ENCODE measurements around the gene FUT8.
"Not testable (repeated sequence)": the region's sequence is repeated elsewhere in the genome, so short reads cannot be mapped to it uniquely, and the experiment has no call there.

Gene FUT8

DNA sequence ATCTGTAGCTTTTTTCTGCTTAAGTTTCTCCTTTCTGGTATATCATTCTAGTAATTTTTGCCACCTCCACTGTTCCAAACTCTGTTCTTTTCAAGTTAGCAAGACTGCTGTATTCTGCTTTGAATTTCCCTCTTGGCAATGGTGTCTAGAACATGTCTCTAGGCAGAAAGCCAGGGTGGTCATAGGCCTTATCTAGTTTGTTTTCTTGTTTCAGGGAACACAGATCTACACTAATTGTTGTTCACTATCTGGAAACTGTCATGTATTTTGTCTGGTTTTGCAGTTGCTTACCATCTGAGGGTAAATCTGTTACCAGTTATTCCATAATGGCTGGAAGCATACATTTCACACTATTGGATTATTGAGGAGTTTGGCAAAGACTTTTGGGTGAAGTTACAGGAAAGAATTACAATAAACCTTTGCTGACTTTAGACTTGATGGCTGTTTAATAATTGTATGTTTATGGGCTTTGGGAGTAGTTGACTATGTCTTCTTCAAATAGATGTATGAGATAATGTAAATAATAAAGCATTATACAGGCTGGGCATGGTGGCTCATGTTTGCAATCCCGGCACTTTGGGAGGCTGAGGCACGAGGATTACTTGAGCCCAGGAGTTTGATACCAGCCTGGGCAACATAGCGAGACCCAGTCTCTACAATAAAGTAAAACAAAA, 41.4 kb downstream of the FUT8 start:
- no peak for DNase-seq (ENCODE audit: low read depth, low spot score)

DNA sequence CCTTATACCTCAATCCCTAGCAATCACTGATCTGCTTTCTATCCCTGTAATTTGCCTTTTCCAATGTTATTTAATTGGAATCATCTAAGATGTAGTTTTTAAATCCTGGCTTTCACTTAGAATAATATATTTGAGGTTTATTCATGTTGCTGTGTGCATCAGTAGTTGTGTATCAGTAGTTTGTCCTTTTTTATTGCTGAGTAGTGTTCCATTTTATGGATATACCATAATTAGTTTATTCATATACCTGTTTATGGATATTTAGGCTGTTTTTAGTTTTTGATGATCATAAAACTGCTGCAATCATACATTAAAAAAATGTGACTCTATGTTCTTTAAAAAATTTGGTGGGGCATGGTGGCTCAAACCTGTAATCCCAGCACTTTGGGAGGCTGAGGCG, 43.7 kb downstream of the FUT8 start:
- no peak for DNase-seq (ENCODE audit: low read depth, low spot score)

DNA sequence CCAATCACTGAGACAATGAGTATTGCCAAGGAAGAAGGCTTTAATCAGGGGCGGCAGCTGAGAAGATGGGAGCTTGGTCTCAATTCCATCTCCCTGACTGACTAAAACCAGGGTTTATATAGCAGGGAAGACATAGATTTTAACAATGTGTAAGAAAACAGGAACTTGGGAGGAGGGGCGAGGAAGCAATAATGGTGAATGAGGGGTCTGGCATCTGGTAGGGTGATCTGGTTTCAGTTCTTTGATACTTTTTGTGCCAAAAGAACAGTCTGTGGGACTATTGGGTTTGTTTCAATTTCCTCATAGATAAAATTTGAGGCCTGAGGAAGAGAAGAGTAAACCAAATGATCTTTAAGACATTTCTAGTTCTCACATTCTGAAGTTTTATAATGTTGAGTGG, 49.2 kb downstream of the FUT8 start:
- no peak for DNase-seq (ENCODE audit: low read depth, low spot score)

GRCh38 chr14:65462411-65462810, 49.9 kb downstream of the FUT8 start:
- DNase-seq (ENCODE audit: low read depth, low spot score), result no peak

GRCh38 chr14:65465584-65465983, 53.1 kb downstream of the FUT8 start:
- DNase-seq (ENCODE audit: low read depth, low spot score), result no peak

GRCh38 chr14:65467926-65468325, 55.4 kb downstream of the FUT8 start:
- DNase-seq (ENCODE audit: low read depth, low spot score), result not testable (repeated sequence)

GRCh38 chr14:65469903-65470302, 57.4 kb downstream of the FUT8 start:
- DNase-seq (ENCODE audit: low read depth, low spot score), result no peak

DNA sequence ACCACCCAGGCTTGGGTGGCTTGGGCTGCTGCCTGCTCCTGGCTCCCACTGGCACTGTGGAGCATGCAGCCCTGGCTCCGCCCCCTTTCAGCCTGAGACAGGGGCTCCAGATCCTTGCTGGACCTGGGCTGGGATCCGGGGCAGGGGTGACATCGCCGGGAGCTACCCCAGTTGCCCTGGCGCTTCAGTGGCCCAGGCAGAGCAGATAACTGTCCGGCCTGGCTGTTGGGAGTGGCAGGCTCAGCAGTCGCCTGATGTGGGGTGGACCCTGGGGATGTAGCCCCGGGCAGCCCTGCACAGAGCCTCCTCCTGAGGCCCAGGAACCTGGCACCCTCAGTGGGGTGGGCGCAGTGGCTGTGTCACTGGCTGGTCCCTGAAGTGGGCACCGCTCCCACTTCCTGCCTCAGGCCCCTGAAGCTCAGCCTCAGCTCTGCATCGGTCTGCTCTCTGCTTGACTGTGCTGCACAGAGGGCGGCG, 57.9 kb downstream of the FUT8 start:
- no peak for DNase-seq (ENCODE audit: low read depth, low spot score)

DNA sequence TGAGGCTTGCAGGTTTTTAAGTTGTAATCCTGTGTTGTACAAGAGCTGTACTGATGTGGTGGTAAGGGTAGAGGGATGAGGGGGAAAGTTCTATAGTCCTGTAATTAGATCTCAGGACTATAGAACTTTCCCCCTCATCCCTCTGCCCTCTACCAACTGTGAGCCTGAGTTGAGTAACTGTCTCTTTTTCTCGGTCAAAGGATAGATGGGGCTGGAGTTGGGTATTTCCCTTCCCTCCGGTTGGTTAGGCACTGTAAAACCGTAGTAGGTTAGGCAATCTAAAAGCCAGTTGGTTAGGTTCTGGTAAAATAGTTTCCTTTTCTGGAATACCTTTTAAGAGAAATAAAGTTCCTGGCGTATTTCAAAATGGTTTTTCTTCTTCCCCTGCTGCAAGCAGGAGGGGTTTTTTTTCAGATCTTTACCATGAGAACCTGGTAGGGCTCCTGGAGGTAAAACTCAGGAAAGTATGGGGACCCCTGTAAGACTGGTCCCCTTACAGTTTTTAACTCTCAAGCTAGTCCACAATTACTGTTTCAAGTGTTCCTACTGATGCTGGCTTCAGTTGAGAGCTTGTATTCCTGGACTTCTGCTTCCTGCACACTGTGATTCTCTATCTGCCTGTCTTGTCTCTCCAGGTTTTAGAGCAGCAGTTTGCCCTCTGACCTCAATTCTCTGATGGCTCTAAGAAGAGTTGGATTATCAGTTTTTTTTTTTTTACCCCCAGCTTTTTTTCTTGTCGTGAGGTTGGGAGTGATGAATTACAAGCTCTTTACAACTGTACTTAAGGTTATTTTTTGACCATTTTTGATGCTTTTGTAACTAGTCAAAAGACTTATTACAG, 58.7 kb downstream of the FUT8 start:
- no peak for DNase-seq (ENCODE audit: low read depth, low spot score)

DNA sequence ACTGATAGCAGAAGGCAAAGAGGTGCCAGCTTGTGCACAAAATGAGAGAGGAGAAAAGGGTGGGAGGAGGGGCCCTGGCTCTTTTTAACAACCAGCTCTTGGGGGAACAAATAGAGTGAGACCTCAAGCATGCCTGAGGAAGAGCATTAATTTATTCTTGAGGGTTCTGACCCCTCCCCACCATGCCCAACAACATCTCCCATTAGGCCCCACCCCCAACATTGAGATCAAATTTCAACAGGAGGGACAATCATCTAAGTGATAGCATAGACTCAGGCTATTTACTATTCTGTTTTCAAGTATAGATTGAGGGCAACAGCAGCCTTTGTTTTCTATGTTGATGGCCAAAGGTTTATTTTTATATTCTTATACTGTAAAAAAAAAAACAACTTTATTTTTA, 59.7 kb downstream of the FUT8 start:
- DNase-seq (ENCODE audit: low read depth, low spot score), result no peak

DNA sequence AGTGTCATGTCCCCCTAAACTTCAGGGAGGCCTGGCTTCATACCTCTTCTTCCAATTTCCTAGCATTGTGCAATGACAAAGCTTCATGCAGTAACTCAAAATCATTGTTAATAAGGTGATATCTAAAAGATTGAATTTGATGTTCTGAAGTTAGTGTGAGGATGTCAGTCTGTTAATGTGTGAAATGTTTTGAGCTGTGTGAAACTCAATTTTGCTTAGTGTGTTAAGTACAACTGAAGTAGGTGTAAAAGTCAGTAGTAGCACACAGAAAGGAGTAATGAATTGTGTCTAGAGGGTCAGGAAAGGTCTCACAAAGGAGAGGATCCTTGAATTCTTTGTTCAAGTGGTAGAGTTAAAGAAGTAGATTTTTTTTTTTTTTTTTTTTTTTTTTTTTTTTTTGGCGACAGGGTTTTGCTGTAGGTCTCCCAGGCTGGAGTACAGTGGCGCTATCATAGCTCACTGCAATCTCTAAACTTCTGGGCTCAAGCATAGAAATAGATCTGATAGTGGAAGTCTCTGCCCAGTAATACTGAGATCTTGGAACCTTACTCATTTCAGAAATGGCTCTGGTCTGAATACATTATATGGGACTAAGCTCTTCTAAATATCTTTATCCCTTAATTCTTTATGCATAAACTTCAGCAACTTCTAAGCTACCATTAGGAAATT, 63.9 kb downstream of the FUT8 start:
- DNase-seq (ENCODE audit: low read depth, low spot score), result no peak

DNA sequence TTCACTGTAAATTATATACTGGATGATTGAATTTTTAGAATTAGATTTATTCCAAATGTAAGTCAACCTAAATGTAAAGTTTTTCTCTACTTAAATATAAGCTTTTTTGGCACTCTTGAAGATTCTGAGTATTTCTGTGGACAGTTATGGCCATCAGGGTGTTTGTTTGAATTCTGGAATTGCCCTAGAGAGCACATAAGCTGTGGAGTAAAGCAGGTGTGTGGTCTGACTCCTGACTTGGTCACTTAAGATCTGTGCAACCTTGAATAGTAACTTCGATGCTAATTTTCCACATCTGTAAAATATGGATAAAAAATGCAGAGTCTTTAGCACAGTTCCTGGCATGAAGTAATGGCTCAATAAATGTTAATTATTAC, 64.4 kb downstream of the FUT8 start:
- DNase-seq (ENCODE audit: low read depth, low spot score), result no peak

DNA sequence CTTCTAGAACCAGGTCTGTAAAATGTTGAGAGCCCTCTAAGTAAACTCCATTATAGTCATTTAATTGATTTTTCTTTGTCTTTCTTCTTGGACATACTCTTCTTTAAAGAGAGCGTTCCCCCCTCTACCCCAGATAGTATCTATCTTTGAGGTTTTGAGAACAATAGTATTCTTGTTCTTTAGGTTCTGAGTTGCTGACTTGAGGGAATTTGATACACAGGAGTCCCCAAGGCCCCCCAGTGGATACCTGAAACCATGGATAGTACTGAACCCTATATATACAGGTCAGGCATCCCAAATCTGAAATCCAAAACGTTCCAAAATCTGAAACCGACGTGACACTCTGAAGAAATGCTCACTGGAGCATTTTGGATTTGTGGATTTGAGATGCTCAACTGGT, 65.5 kb downstream of the FUT8 start:
- no peak for DNase-seq (ENCODE audit: low read depth, low spot score)

GRCh38 chr14:65478596-65478995, 66.1 kb downstream of the FUT8 start:
- no peak for DNase-seq (ENCODE audit: low read depth, low spot score)

GRCh38 chr14:65479386-65479785, 66.9 kb downstream of the FUT8 start:
- no peak for DNase-seq (ENCODE audit: low read depth, low spot score)

- no peak for DNase-seq (ENCODE audit: low read depth, low spot score)
Observed at GRCh38 chr14:65482757-65483438, 70.4 kb downstream of the FUT8 start.

DNA sequence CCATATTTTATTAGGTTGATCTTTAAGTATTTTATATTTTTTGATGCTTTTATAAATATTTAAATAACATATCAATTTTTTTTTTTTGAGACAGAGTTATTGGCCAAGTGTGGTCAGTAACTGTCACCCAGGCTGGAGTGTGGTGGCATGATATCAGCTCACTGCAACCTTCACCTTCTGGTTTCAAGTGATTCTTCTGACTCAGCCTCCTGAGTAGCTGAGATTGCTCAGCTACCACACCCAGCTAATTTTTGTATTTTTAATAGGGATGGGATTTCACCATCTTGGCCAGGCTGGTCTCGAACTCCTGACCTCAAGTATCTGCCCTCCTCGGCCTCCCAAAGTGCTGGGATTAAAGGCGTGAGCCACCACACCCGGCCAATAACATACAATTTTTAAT, 71.1 kb downstream of the FUT8 start:
- no peak for DNase-seq (ENCODE audit: low read depth, low spot score)

DNA sequence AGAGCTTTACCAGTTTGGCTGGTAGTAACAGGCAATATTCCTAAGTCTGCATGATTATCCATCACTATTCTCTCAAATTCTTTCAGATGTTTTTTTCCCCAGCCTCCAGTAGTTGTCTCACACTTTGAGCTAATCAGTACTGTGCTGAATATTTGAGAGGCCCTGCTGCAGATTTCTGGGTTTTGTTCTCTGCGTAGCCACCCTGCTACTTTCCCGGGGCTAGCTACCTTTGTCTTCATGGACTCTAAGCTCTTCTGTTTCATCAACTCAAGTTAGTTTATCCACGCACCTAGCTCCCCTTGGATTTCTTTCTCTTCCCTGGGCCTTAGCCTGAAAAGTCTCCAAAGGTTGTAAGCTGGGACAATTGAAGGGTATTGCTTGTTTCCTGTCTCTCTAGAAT, 73.0 kb downstream of the FUT8 start:
- no peak for DNase-seq (ENCODE audit: low read depth, low spot score)

GRCh38 chr14:65486863-65487262, 74.3 kb downstream of the FUT8 start:
- no peak for DNase-seq (ENCODE audit: low read depth, low spot score)

GRCh38 chr14:65487783-65488494, 75.4 kb downstream of the FUT8 start:
- no peak for DNase-seq (ENCODE audit: low read depth, low spot score)

GRCh38 chr14:65491274-65491673, 78.7 kb downstream of the FUT8 start:
- no peak for DNase-seq (ENCODE audit: low read depth, low spot score)

Data from brain pericyte (primary cell).